Uterus (tissue), 4 donors: ENCODE measurements around the gene DLGAP1. TPM values are rescaled to one million over a fixed set of nuclear protein-coding genes. Genes with fewer than 3 reads are reported as not detected.

ENCODE experiments used
- DNase-seq, 2 donors: peaks; one replicate each; pipeline ENCODE4 v3.0.0-alpha.2; 2019 to 2020
- H3K27ac ChIP-seq, 2 donors: fragments of 200-600 bp; sonication (generic); 1 replicate in 1 of 2; 2 replicates in 1 of 2; pipeline ENCODE4 v1.5.1; 2016 to 2018
- H3K27me3 ChIP-seq, 2 donors: fragments of 200-600 bp; sonication (generic); one replicate each; pipeline ENCODE4 v1.5.1; 2018 to 2019; ENCODE audit warnings: control low read depth in 1 of 2
- H3K36me3 ChIP-seq, 2 donors: fragments of 200-600 bp; sonication (generic); one replicate each; pipeline ENCODE4 v1.5.1; 2019; ENCODE audit warnings: control low read depth in 1 of 2
- H3K4me1 ChIP-seq, 2 donors: fragments of 200-600 bp; sonication (generic); one replicate each; pipeline ENCODE4 v1.5.1; 2018 to 2019; ENCODE audit warnings: control low read depth in 1 of 2
- H3K4me3 ChIP-seq, 2 donors: fragments of 200-600 bp; sonication (generic); 1 replicate in 1 of 2; 2 replicates in 1 of 2; pipeline ENCODE4 v1.5.1; 2018 to 2019; ENCODE audit warnings: mild to moderate bottlenecking in 1 of 2
- H3K9me3 ChIP-seq, 2 donors: fragments of 200-600 bp; sonication (generic); one replicate each; pipeline ENCODE4 v1.5.1; 2019; ENCODE audit warnings: control low read depth in 1 of 2
- POLR2A ChIP-seq, 2 donors: fragments of 450-650 bp; IDR thresholded peaks; one replicate each; pipeline ENCODE4 v1.6.1; 2016; ENCODE audit warnings: antibody characterized with exemption in 2 of 2, mild to moderate bottlenecking in 1 of 2, moderate library complexity in 1 of 2
- intact Hi-C: fragments of 100-400 bp; cut with DNase I; formaldehyde crosslinking; loops from one replicate; pipeline ENCODE4 v1.15.1; 2023; ENCODE audit warnings: low total_unique reads
- total RNA-seq, 4 donors: library from RNA; depleted of rRNA in 3 of 4; stranded (reverse); fragments of >200 nt in 3 of 4; gene quantifications; one replicate each; pipeline versions ENCODE4 v1.1.0 to v1.2.4, GENCODE V29; 2014 to 2023
- TF ChIP-seq, protein P1 (sequence below), 4 experiments: fragments of 200-600 bp in 2 of 4; fragments of 450-650 bp in 2 of 4; sonication (generic) in 2 of 4; IDR thresholded peaks; one replicate each; pipeline ENCODE4 v1.5.1; 2016 to 2019; ENCODE audit warnings: antibody characterized with exemption in 4 of 4, mild to moderate bottlenecking in 2 of 4, moderate library complexity in 1 of 4
- donor health status: DM: yes; HTN: yes; CAD: no.

DLGAP1 gene
- total RNA-seq, 4 donors from 2014 or later: 1.0 to 9.6 (median 3.3) TPM

DNA sequence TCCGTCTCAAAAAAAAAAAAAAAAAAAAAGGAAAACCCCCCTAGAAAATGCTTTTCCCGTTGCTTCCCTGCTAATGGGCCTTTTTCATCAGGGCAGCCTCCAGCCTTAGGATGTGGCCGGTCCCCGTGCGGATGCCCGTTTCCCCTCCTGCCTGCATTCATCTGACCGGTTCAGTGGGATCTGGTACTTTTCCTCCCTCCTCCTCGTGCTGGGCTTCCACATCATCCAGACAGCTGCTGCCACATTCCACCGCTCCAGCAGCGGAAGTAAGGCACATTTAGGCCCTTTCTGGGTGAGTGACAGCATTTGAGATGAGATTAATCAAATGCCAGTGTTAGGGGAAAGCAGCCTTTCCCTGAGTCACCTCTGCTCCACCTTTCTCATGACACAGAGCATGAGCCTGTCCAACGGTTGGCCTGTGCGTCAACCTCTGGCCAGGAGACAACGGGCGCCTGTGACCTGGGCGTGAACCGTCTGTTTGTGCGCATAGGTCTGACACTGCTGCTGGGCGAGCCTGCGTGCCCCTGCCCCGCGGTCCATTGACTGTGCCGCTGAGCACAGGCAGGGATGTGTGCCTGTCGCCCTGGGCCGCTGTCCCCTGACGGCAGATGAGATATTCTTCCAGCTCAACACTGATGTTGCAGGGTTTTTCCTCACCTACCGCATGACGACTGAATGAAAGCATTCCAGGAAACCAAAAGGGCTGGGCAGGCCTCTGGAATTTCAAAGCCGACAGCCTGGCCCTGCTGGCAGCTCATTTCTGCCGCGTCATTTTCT lies 831.1 kb downstream of the DLGAP1 start:
- Histone ChIP-seq H3K27me3 (no peaks in the 10 kb centered on the region), H3K27ac (peak overlapping the region; percentile 75 to 78), H3K4me1 (peaks cover 0 to 12% of the 10 kb centered on the region in 2 donors), H3K36me3 (no peaks in the 10 kb centered on the region), H3K9me3 (no peaks in the 10 kb centered on the region), H3K4me3 (no peak overlapping the region)
- intact Hi-C loops: no loop called here
- peak; percentile 61 to 66 for DNase-seq
- peak in 1 of 2 donors; percentile 15 for TF ChIP-seq POLR2A (IDR thresholded peaks at IDR 0.05)
- TF ChIP-seq, protein P1, sequence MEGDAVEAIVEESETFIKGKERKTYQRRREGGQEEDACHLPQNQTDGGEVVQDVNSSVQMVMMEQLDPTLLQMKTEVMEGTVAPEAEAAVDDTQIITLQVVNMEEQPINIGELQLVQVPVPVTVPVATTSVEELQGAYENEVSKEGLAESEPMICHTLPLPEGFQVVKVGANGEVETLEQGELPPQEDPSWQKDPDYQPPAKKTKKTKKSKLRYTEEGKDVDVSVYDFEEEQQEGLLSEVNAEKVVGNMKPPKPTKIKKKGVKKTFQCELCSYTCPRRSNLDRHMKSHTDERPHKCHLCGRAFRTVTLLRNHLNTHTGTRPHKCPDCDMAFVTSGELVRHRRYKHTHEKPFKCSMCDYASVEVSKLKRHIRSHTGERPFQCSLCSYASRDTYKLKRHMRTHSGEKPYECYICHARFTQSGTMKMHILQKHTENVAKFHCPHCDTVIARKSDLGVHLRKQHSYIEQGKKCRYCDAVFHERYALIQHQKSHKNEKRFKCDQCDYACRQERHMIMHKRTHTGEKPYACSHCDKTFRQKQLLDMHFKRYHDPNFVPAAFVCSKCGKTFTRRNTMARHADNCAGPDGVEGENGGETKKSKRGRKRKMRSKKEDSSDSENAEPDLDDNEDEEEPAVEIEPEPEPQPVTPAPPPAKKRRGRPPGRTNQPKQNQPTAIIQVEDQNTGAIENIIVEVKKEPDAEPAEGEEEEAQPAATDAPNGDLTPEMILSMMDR (IDR thresholded peaks at IDR 0.05): no peak

DNA sequence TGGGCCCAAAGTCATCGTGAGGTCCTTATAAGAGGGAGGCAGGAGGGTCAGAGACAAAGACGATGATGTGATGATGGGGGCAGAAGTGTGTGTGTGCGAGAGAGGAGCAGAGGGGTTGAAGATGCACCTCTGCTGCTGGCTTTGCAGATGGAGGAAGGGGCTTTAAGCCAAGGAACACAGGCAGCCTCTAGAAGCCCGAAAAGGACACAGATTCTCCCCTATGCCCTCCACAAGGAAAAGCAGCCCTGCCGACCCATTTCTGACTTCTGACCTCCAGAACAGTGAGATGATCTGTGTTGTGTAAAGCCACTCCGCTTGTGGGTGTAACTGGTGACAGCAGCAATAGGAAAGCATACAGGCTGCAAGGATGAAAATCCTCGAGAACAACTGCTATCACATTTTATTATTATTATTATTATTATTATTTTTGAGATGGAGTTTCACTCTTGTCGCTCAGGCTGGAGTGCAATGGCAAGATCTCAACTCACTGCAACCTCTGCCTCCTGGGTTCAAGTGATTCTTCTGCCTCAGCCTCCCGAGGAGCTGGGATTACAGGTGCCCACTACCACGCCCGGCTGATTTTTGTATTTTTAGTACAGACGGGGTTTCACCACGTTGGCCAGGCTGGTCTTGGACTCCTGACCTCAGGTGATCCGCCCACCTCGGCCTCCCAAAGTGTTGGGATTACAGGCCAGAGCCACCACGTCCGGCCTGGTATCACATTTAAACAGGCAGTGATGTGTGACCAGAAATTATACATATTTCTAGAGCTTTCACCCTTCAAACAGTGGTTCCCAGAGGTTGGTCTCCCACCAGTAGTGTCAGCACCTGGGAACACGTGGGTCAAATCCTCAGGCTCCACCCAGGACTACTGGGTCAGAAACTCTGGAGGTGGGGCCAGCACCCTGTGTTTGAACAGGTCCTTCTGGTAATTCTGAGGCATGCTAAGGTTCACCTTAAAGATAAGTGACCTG lies 834.7 kb downstream of the DLGAP1 start:
- Histone ChIP-seq H3K9me3 (no peaks in the 10 kb centered on the region), H3K27ac (no peak overlapping the region), H3K36me3 (no peaks in the 10 kb centered on the region), H3K27me3 (no peaks in the 10 kb centered on the region), H3K4me1 (peaks cover 0 to 12% of the 10 kb centered on the region in 2 donors), H3K4me3 (no peak overlapping the region)
- intact Hi-C loops: no loop called here
- no peak for TF ChIP-seq POLR2A (IDR thresholded peaks at IDR 0.05)
- TF ChIP-seq, protein P1 (IDR thresholded peaks at IDR 0.05): no peak
- DNase-seq: no peak

DNA sequence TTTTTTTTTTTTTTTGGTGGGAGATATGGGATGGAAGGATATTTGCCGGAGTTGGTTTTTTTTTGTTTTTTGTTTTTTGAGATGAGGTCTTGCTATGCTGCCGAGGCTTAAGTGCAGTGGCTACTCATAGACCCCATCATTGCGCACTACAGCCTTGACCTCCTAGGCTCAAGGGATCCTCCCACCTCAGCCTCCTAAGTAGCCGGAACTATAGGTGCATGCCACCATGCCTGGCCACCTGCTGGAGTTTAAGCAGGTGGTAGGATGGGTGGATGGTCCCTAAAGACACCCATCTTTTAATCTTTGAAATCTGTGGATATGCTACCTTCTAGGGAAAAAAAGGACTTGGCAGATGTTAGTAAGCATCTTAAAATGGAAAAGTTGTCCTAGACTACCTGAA lies 835.4 kb downstream of the DLGAP1 start:
- peaks cover 0 to 12% of the 10 kb centered on the region in 2 donors for H3K4me1 ChIP-seq
- no peak overlapping the region for H3K27ac ChIP-seq
- DNase-seq: no peak
- no peak overlapping the region for H3K4me3 ChIP-seq
- TF ChIP-seq, protein P1 (IDR thresholded peaks at IDR 0.05): no peak
- TF ChIP-seq POLR2A (IDR thresholded peaks at IDR 0.05): no peak
- no peaks in the 10 kb centered on the region for H3K9me3 ChIP-seq
- H3K36me3 ChIP-seq: no peaks in the 10 kb centered on the region
- no peaks in the 10 kb centered on the region for H3K27me3 ChIP-seq
- intact Hi-C loops: no loop called here

DNA sequence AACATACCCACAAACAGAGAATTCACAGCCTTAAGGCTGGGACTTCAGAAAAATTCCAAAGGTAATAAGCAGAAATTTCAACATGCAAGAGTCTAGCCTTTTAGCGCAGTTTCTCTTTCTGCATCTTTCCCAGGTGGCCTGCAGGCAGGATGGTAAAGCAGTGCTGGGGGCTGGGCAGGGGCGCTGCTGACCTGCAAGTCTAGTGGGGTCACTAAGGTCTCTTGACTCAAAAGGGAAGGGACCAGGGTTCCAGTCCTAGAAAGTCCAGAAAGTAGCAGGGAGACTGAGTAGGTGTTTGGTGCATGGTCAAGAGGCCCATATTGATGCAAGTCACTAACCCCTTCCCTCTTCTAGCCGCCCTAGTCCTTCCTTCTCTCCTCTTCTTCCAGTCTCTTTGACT lies 835.9 kb downstream of the DLGAP1 start:
- Histone ChIP-seq H3K4me1 (peaks cover 0 to 9% of the 10 kb centered on the region in 2 donors), H3K27me3 (no peaks in the 10 kb centered on the region), H3K4me3 (no peak overlapping the region), H3K27ac (no peak overlapping the region), H3K9me3 (no peaks in the 10 kb centered on the region), H3K36me3 (no peaks in the 10 kb centered on the region)
- intact Hi-C loops: no loop called here
- no peak for DNase-seq
- TF ChIP-seq, protein P1 (IDR thresholded peaks at IDR 0.05): no peak
- TF ChIP-seq POLR2A (IDR thresholded peaks at IDR 0.05): no peak
